Loucy (cell line): ENCODE measurements around the gene TMEM190.

Experiments used
- EZH2phosphoT487 ChIP-seq: fragments of 200-600 bp; IDR thresholded peaks from 2 replicates; pipeline ENCODE4 v1.6.1; 2018; ENCODE audit warnings: antibody characterized with exemption, mild to moderate bottlenecking, moderate library complexity, borderline replicate concordance
- TF ChIP-seq, protein P1 (sequence below): fragments of 200-600 bp; sonication (generic); conservative IDR thresholded peaks from 2 replicates; pipeline ENCODE4 v1.5.1; 2014; ENCODE audit warnings: mild to moderate bottlenecking, antibody characterized with exemption, low read length

DNA sequence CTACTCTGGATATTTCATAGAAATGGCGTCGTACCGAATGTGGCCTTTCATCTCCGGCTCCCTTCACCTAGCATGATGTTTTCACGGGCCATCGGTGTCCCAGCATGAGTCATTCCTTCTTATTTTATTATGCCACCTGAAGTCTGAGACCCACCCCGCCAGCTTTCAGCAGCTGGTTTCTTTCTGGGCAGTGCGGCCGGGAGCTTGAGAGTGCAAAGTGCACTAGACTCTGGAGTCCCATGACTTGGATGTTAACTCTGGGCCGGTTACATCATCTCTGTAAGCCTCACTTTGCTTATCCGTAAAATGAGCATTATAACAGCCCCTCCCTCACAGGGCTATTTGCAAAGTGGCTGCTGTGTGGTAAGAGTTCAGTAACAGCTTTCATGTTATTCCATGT, 42.8 kb upstream of the TMEM190 start:
- TF ChIP-seq, protein P1, sequence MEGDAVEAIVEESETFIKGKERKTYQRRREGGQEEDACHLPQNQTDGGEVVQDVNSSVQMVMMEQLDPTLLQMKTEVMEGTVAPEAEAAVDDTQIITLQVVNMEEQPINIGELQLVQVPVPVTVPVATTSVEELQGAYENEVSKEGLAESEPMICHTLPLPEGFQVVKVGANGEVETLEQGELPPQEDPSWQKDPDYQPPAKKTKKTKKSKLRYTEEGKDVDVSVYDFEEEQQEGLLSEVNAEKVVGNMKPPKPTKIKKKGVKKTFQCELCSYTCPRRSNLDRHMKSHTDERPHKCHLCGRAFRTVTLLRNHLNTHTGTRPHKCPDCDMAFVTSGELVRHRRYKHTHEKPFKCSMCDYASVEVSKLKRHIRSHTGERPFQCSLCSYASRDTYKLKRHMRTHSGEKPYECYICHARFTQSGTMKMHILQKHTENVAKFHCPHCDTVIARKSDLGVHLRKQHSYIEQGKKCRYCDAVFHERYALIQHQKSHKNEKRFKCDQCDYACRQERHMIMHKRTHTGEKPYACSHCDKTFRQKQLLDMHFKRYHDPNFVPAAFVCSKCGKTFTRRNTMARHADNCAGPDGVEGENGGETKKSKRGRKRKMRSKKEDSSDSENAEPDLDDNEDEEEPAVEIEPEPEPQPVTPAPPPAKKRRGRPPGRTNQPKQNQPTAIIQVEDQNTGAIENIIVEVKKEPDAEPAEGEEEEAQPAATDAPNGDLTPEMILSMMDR = no peak
- no peak for TF ChIP-seq EZH2phosphoT487
